Fibroblast of villous mesenchyme (primary cell): ENCODE data around the gene ARSH. TPM values are rescaled to one million over a fixed set of nuclear protein-coding genes. Genes with fewer than 3 reads are reported as not detected.

ENCODE experiments used
- DNase-seq: peaks from one replicate; pipeline ENCODE4 v3.0.0-alpha.2; 2010; ENCODE audit warnings: low read depth
- H3K4me3 ChIP-seq: 2 replicates; pipeline ENCODE4 v1.5.1; 2011; ENCODE audit warnings: low read depth, mild to moderate bottlenecking, low read length
- CTCF ChIP-seq: IDR thresholded peaks from 2 replicates; pipeline ENCODE4 v1.5.1; 2012; ENCODE audit warnings: low read depth, mild to moderate bottlenecking, low read length; ENCODE audit not compliant: insufficient read depth
- total RNA-seq: library from RNA; depleted of rRNA; stranded (reverse); fragments of >200 nt; gene quantifications from 2 replicates; pipeline ENCODE4 v1.2.3, GENCODE V29; 2012

The ARSH gene
- total RNA-seq, 1 donor = not detected

DNA sequence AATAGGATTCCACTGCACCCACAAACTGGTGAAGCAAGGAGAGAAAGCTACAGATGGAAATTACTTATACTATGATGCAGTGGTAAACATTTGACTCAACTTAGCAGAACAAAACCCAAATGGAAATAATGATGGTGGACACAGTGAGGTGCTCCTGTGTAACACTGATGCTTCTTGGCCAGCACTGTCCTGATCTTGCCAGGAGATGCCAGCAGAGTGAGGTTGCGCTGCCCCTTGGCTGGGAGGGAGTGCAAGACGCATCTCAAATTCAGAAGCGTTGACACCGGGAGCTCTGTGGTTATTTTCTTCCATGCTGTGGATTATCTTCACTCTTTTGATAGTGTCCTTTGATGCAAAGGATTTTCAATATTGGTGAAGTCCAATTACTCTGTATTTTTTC lies 22.0 kb upstream of the ARSH start:
- H3K4me3 ChIP-seq = no peak overlapping the region
- no peak for DNase-seq
- no peak for TF ChIP-seq CTCF

DNA sequence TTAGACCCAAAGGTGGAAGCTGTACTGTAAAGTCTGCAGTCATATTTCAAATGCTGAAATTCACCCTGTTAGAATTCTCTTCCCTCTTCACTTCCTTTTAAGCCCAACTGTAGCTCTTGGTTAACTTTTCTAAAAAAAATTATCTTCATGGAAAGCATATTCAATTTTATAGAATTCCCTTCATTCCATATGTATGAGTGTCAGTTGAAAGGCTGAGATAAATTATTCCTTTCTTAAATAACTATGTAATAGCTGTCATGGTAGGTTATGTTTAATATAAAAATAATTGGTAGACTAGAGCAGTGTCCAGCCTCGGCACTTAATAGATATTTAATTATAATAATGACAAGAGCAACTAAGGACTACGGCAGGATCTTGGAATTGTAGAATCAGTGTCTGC lies 16.8 kb upstream of the ARSH start:
- no peak for DNase-seq
- H3K4me3 ChIP-seq = no peak overlapping the region
- no peak for TF ChIP-seq CTCF

- H3K4me3 ChIP-seq = no peak overlapping the region
- no peak for DNase-seq
Observed at GRCh38 chrX:3010532-3010931, 4.2 kb downstream of the ARSH start.

GRCh38 chrX:3017492-3017891 lies 11.1 kb downstream of the ARSH start:
- no peak for TF ChIP-seq CTCF
- no peak for DNase-seq
- H3K4me3 ChIP-seq = no peak overlapping the region

More at GRCh38 chrX:3010532-3010931, 4.2 kb downstream of the ARSH start:
- no peak for TF ChIP-seq CTCF

GRCh38 chrX:3024176-3024575 lies 17.8 kb downstream of the ARSH start:
- no peak overlapping the region for H3K4me3 ChIP-seq
- DNase-seq = no peak
- TF ChIP-seq CTCF = no peak

DNA sequence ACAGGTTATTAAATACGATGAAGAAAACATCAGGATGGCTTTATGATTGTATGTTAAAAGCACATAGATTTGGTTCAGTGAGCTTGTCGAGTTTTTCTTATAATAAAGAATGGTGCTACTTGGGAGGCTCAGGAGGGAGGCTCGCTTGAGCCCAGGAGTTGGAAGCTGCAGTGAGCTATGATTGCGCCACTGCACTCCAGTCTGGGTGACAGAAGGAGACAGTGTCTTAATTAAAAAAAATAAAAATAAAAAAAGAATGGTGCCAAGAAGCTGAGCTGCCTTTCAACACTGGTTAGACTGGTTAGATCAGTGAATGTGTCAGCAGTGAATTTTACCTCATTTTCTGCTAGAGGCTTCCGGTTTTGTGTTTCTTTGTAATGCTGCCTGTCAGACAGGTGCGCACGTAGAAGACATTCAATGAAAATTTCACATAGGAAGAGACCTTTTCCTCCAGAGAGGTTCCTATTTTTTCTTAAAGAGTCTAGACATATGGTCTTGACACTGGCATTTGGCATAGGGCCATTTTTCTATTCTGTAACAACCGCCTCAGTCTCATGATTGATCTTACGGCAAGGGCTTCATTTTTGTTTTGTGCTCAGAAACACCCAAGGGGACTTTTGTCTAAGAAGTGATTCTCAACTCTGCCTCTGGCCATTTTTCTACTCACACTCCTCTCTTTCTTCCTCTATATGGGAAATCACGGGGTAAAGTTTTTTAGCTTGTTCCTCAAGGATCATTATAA lies 19.9 kb downstream of the ARSH start:
- no peak for TF ChIP-seq CTCF
- DNase-seq = no peak
- no peak overlapping the region for H3K4me3 ChIP-seq

DNA sequence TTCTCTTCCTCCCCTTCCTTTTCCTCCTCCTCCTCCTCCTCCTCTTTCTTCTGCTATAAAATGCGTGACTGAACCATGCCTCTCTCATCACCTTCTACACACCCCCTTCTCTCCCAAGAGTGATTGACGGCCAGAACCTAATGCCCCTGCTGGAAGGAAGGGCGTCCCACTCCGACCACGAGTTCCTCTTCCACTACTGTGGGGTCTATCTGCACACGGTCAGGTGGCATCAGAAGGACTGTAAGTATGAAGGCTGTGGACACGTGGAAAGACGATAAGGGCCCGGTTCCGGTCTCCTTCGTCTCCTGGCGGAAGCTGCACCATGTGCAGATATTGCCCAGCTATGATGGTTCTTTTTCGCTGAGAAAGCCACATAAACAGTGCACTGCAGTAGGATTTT lies 22.8 kb downstream of the ARSH start:
- DNase-seq = no peak
- no peak overlapping the region for H3K4me3 ChIP-seq
- no peak for TF ChIP-seq CTCF
